Heart left ventricle (tissue), 16 donors: ENCODE data around the gene PDRG1. TPM values are rescaled to one million over a fixed set of nuclear protein-coding genes. Genes with fewer than 3 reads are reported as not detected.

Source experiments
- ATAC-seq, 4 donors: fragments of 200-7000 bp; cut with Tn5 transposase; one replicate each; pipeline ENCODE4 v1.9.1; 2020 to 2022; ENCODE audit warnings: moderate library complexity in 4 of 4, mild to moderate bottlenecking in 3 of 4, moderate number of reproducible peaks in 1 of 4
- DNase-seq, 5 donors: peaks; one replicate each; pipeline ENCODE4 v3.0.0-alpha.2; 2020
- H3K27ac ChIP-seq, 12 donors: fragments of 200-600 bp; sonication (generic) in 4 of 12; one replicate each; pipeline versions ENCODE4 v1.5.0 to v1.8.0; 2016 to 2022; ENCODE audit warnings: mild to moderate bottlenecking in 2 of 12
- H3K27me3 ChIP-seq, 9 donors: fragments of 200-600 bp; sonication (generic) in 2 of 9; one replicate each; pipeline versions ENCODE4 v1.5.1 to v1.8.0; 2016 to 2022; ENCODE audit warnings: mild to moderate bottlenecking in 3 of 9
- H3K36me3 ChIP-seq, 9 donors: fragments of 200-600 bp; sonication (generic) in 2 of 9; one replicate each; pipeline versions ENCODE4 v1.5.0 to v1.8.0; 2018 to 2022; ENCODE audit warnings: mild to moderate bottlenecking in 2 of 9
- H3K4me1 ChIP-seq, 12 donors: fragments of 200-600 bp; sonication (generic) in 4 of 12; one replicate each; pipeline versions ENCODE4 v1.5.0 to v1.8.0; 2016 to 2022; ENCODE audit warnings: mild to moderate bottlenecking in 3 of 12
- H3K4me3 ChIP-seq, 12 donors: fragments of 200-600 bp; sonication (generic) in 4 of 12; one replicate each; pipeline versions ENCODE4 v1.5.0 to v1.8.0; 2017 to 2022; ENCODE audit warnings: mild to moderate bottlenecking in 9 of 12, moderate library complexity in 4 of 12
- H3K9me3 ChIP-seq, 12 donors: fragments of 200-600 bp; sonication (generic) in 4 of 12; one replicate each; pipeline versions ENCODE4 v1.5.0 to v1.8.0; 2016 to 2022; ENCODE audit warnings: mild to moderate bottlenecking in 1 of 12
- CTCF ChIP-seq, 12 donors: fragments of 200-600 bp; sonication (generic) in 4 of 12; IDR thresholded peaks; one replicate each; pipeline versions ENCODE4 v1.5.0 to v1.8.0; 2018 to 2022; ENCODE audit warnings: antibody characterized with exemption in 12 of 12, mild to moderate bottlenecking in 5 of 12
- POLR2A ChIP-seq, 2 donors: fragments of 450-650 bp; IDR thresholded peaks; one replicate each; pipeline ENCODE4 v1.6.1; 2017; ENCODE audit warnings: antibody characterized with exemption in 2 of 2, mild to moderate bottlenecking in 2 of 2, moderate library complexity in 2 of 2
- WGBS, 4 donors: extraction: QIAGEN DNeasy Blood & Tissue Kit in 2 of 4; methylation state at CpG; one replicate each; pipeline versions ENCODE4 v1.1.5 to v1.1.7; 2013 to 2018; 5-methylcytosine and 5-hydroxymethylcytosine counted together
- intact Hi-C, 10 donors: fragments of 100-400 bp; cut with DNase I; formaldehyde crosslinking; loops; one replicate each; pipeline versions ENCODE4 v1.11.1 to v1.14.2; 2022
- polyA plus RNA-seq, 2 donors: library from polyadenylated mRNA; stranded (reverse); fragments of 200-250 nt; gene quantifications; one replicate each; pipeline ENCODE4 v1.2.3, GENCODE V29; 2013
- total RNA-seq, 9 donors: library from RNA; depleted of rRNA in 2 of 9; stranded (reverse); fragments of >200 nt in 2 of 9; fragmentation: NEBNext Ultra II Directional in 3 of 9; extraction: Animal tissue kit (Norgen Biotek cat#: 25700) in 3 of 9; gene quantifications; one replicate each; pipeline versions ENCODE4 v1.1.0 to v1.2.4, GENCODE V29; 2016 to 2023
- donor health status: ischemic (EF 13 %, LVEDD 7.1; RV severe dilation, severe dysfunction).
- donor health status: healthy with polysubstance abuse.
- donor health status: DM: no; HTN: yes; CAD: no.
- donor health status: DM: no; HTN: no; CAD: no.
- donor health status: ischemic (EF 25% LVEDD 6.9; RV normal size, moderate dysfunction).
- donor health status: ischemic (EF 25% LVEDD 5.7; RV mildly dilated, moderate dysfunction).
- donor health status: healthy.
- donor health status: DM: yes; HTN: yes; CAD: no.
- donor health status: ischemic (EF 35%, LVEDD 5.7; RV mildly dilated, moderate dysfunction).
- donor health status: nonischemic (EF 11% LVEDD 7.7; RV severe dilation, severe dysfunction).
- donor health status: DM: yes; HTN: yes; CAD: no.
- donor health status: PGD.
- donor health status: ischemic (EF 29% LVEDD 5.4; RV normal size, mild dysfunction).
- donor health status: nonischemic (EF 23%, LVEDD 6.1; RV moderate dilation, normal function).

PDRG1 gene
- total and polyA plus RNA-seq, 11 donors = 5.2 to 15.2 (median 7.6) TPM

- Histone ChIP-seq H3K36me3 (no peaks in the 10 kb centered on the region), H3K4me1 (peaks cover 0 to 12% (median 0%) of the 10 kb centered on the region in 12 donors), H3K27me3 (peaks cover 15 to 54% (median 23%) of the 10 kb centered on the region in 9 donors), H3K9me3 (no peaks in the 10 kb centered on the region), H3K4me3 (peak within 1 kb of the TSS in 4 of 12 donors; percentile 7 to 49 (median 24)), H3K27ac (no peak within 1 kb of the TSS)
- intact Hi-C loops = no loop called here
- ATAC-seq (no peak), DNase-seq (peak in 1 of 5 donors; percentile 24)
- WGBS, 4 donors = 1 to 2% (median 1%) methylated on average over 33 to 38 of the region's 38 CpGs
- TF ChIP-seq CTCF (IDR thresholded peaks at IDR 0.05) (no peak), POLR2A (IDR thresholded peaks at IDR 0.05) (no peak)
Observed at GRCh38 chr20:31967830-31968249, 16.0 kb upstream of the PDRG1 start, which contains the start of gene XKR7. TSS of gene XKR7 (plus strand) at chr20:31968151. CDS start at chr20:31968176, 25 bp downstream.

GRCh38 chr20:31966991-31967655 is 15.3 kb upstream of the PDRG1 start:
- Histone ChIP-seq H3K27ac (no peak overlapping the region), H3K27me3 (peaks cover 15 to 60% (median 23%) of the 10 kb centered on the region in 9 donors), H3K9me3 (no peaks in the 10 kb centered on the region), H3K36me3 (no peaks in the 10 kb centered on the region), H3K4me1 (peaks cover 0 to 12% (median 0%) of the 10 kb centered on the region in 12 donors), H3K4me3 (no peak overlapping the region)
- TF ChIP-seq CTCF (IDR thresholded peaks at IDR 0.05) (no peak), POLR2A (IDR thresholded peaks at IDR 0.05) (no peak)
- DNase-seq = no peak
- ATAC-seq = no peak
- 2 to 12% (median 9%) methylated on average over 5 of the region's 5 CpGs for WGBS, 4 donors
- intact Hi-C loops = no loop called here

GRCh38 chr20:31963889-31964288 is 12.0 kb upstream of the PDRG1 start:
- intact Hi-C loops = no loop called here
- Histone ChIP-seq H3K36me3 (no peaks in the 10 kb centered on the region), H3K9me3 (no peaks in the 10 kb centered on the region), H3K4me1 (peaks cover 0 to 12% (median 0%) of the 10 kb centered on the region in 12 donors), H3K4me3 (no peak overlapping the region), H3K27me3 (peaks cover 15 to 45% (median 24%) of the 10 kb centered on the region in 9 donors), H3K27ac (no peak overlapping the region)
- TF ChIP-seq POLR2A (IDR thresholded peaks at IDR 0.05) (no peak), CTCF (IDR thresholded peaks at IDR 0.05) (no peak)
- ATAC-seq (no peak), DNase-seq (no peak)
- WGBS, 4 donors = 66 to 73% (median 70%) methylated on average over 6 of the region's 6 CpGs

- ATAC-seq (no peak), DNase-seq (no peak)
- Histone ChIP-seq H3K36me3 (no peaks in the 10 kb centered on the region), H3K27ac (no peak overlapping the region), H3K9me3 (no peaks in the 10 kb centered on the region), H3K4me3 (no peak overlapping the region), H3K4me1 (peaks cover 0 to 2% (median 0%) of the 10 kb centered on the region in 12 donors), H3K27me3 (peaks cover 15 to 48% (median 21%) of the 10 kb centered on the region in 9 donors)
- intact Hi-C loops = no loop called here
- TF ChIP-seq POLR2A (IDR thresholded peaks at IDR 0.05) (no peak), CTCF (IDR thresholded peaks at IDR 0.05) (no peak)
- 7 to 42% (median 28%) methylated on average over 2 of the region's 2 CpGs for WGBS, 4 donors
Observed at GRCh38 chr20:31962761-31963160, 10.9 kb upstream of the PDRG1 start.
